ENCODE data around the gene VPS4A. TPM values are rescaled to one million over a fixed set of nuclear protein-coding genes. Genes with fewer than 3 reads are reported as not detected.

The VPS4A gene
- total and polyA plus RNA-seq, 10 of the 15 experiments (the other 5 are each of a cell fraction or from before 2014, with no cell fraction given) = 5.2 to 36.3 (median 21.4) TPM

DNA sequence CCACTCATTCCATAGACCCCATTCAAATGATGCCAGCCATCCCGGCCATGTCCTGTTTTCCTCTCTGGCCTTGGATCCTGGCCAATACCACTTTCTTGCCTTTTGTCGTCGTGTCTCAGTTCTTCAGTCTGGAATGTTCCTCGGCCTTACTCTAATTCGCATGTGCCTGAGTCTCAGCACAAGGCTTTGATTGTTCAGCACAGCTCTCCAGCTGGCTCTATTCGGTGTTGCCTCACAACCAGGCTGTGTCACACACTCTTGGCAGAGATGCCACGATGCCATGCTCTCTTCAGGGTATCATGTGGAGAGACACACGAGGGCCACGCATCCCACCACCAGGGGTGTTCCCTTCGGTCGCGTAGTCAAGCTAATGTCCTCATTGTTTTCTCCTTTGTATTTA is 1.8 kb upstream of the VPS4A start:
- H4K20me1 ChIP-seq (ENCODE audit: control insufficient read depth, insufficient read depth) = no peaks in the 10 kb centered on the region
- ChIA-PET POLR2A (no interaction called here), RAD21 (ENCODE audit: unreplicated experiment) (no interaction called here), SMC1A (ENCODE audit: uncharacterized antibody, unreplicated experiment) (no interaction called here), CTCF (no interaction called here)
- H3K27me3 ChIP-seq (replicated peaks in 1 of 2; ENCODE audit: control insufficient read depth in 2 of 2, insufficient read depth in 2 of 2, low read length in 1 of 2) = no peaks in the 10 kb centered on the region
- no peak overlapping the region for H3K4me2 ChIP-seq (ENCODE audit: control insufficient read depth, insufficient read depth)
- H3K79me2 ChIP-seq (ENCODE audit: control insufficient read depth, insufficient read depth, low read length) = peaks cover 22% of the 10 kb centered on the region
- DNase-seq (ENCODE audit: low read depth, low spot score) (no peak), FAIRE-seq (no peak), ATAC-seq (no peak)
- H3K9me3 ChIP-seq (replicated peaks; ENCODE audit: control insufficient read depth, insufficient read depth, low read length) = no peaks in the 10 kb centered on the region
- H3K9ac ChIP-seq (ENCODE audit: control insufficient read depth, insufficient read depth, low read length) = no peak overlapping the region
- H3K4me3 ChIP-seq = no peak overlapping the region
- TF ChIP-seq GABPA (IDR thresholded peaks at IDR 0.05; ENCODE audit: low read depth) (no peak), ZNF274 (IDR thresholded peaks at IDR 0.05; ENCODE audit: insufficient read depth, insufficient read length) (no peak), HDAC6 (IDR thresholded peaks at IDR 0.05; ENCODE audit: unreplicated experiment) (no peak), BCL11A (IDR thresholded peaks at IDR 0.05; ENCODE audit: low read depth, low read length) (no peak), BCL3 (IDR thresholded peaks at IDR 0.05; ENCODE audit: borderline replicate concordance, insufficient read depth, low read depth, low read length, poor library complexity, severe bottlenecking) (no peak), JUND (IDR thresholded peaks at IDR 0.05; ENCODE audit: low read depth, low read length) (no peak), ZBED1 (IDR thresholded peaks at IDR 0.05; ENCODE audit: borderline replicate concordance) (no peak), CTCF (IDR thresholded peaks at IDR 0.05 in 2 of 3, conservative IDR thresholded peaks at IDR 0.05 in 1 of 3; ENCODE audit: control insufficient read depth in 2 of 3, extremely low read depth in 1 of 3, insufficient read depth in 1 of 3, low read depth in 3 of 3, low read length in 3 of 3) (no peak)
- TF ChIP-seq, protein P1, sequence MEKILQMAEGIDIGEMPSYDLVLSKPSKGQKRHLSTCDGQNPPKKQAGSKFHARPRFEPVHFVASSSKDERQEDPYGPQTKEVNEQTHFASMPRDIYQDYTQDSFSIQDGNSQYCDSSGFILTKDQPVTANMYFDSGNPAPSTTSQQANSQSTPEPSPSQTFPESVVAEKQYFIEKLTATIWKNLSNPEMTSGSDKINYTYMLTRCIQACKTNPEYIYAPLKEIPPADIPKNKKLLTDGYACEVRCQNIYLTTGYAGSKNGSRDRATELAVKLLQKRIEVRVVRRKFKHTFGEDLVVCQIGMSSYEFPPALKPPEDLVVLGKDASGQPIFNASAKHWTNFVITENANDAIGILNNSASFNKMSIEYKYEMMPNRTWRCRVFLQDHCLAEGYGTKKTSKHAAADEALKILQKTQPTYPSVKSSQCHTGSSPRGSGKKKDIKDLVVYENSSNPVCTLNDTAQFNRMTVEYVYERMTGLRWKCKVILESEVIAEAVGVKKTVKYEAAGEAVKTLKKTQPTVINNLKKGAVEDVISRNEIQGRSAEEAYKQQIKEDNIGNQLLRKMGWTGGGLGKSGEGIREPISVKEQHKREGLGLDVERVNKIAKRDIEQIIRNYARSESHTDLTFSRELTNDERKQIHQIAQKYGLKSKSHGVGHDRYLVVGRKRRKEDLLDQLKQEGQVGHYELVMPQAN (conservative IDR thresholded peaks at IDR 0.05) = no peak
- TF ChIP-seq, protein P2, sequence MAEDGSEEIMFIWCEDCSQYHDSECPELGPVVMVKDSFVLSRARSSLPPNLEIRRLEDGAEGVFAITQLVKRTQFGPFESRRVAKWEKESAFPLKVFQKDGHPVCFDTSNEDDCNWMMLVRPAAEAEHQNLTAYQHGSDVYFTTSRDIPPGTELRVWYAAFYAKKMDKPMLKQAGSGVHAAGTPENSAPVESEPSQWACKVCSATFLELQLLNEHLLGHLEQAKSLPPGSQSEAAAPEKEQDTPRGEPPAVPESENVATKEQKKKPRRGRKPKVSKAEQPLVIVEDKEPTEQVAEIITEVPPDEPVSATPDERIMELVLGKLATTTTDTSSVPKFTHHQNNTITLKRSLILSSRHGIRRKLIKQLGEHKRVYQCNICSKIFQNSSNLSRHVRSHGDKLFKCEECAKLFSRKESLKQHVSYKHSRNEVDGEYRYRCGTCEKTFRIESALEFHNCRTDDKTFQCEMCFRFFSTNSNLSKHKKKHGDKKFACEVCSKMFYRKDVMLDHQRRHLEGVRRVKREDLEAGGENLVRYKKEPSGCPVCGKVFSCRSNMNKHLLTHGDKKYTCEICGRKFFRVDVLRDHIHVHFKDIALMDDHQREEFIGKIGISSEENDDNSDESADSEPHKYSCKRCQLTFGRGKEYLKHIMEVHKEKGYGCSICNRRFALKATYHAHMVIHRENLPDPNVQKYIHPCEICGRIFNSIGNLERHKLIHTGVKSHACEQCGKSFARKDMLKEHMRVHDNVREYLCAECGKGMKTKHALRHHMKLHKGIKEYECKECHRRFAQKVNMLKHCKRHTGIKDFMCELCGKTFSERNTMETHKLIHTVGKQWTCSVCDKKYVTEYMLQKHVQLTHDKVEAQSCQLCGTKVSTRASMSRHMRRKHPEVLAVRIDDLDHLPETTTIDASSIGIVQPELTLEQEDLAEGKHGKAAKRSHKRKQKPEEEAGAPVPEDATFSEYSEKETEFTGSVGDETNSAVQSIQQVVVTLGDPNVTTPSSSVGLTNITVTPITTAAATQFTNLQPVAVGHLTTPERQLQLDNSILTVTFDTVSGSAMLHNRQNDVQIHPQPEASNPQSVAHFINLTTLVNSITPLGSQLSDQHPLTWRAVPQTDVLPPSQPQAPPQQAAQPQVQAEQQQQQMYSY (CRISPR knock-in tag; IDR thresholded peaks at IDR 0.05) = no peak
- TF ChIP-seq, protein P3, sequence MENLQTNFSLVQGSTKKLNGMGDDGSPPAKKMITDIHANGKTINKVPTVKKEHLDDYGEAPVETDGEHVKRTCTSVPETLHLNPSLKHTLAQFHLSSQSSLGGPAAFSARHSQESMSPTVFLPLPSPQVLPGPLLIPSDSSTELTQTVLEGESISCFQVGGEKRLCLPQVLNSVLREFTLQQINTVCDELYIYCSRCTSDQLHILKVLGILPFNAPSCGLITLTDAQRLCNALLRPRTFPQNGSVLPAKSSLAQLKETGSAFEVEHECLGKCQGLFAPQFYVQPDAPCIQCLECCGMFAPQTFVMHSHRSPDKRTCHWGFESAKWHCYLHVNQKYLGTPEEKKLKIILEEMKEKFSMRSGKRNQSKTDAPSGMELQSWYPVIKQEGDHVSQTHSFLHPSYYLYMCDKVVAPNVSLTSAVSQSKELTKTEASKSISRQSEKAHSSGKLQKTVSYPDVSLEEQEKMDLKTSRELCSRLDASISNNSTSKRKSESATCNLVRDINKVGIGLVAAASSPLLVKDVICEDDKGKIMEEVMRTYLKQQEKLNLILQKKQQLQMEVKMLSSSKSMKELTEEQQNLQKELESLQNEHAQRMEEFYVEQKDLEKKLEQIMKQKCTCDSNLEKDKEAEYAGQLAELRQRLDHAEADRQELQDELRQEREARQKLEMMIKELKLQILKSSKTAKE (IDR thresholded peaks at IDR 0.05; ENCODE audit: low read depth, poor library complexity, severe bottlenecking) = no peak
- no peak overlapping the region for H2AFZ ChIP-seq (ENCODE audit: control insufficient read depth, low read depth, low read length)
- in situ Hi-C loops (cut with MboI) = no loop called here
- 95% methylated on average over 12 of the region's 12 CpGs for WGBS (ENCODE audit: insufficient coverage, insufficient replicate concordance, low lambda C conversion rate, missing lambda C conversion rate)
- no peaks in the 10 kb centered on the region for H3K36me3 ChIP-seq (ENCODE audit: control insufficient read depth in 2 of 2, insufficient read depth in 2 of 2, low read length in 1 of 2)
- H3K27ac ChIP-seq (ENCODE audit: control insufficient read depth, insufficient read depth) = no peak overlapping the region
- intact Hi-C loops (cut with micrococcal nuclease; ENCODE audit: unreplicated experiment) = no loop called here
- BruUV-seq (replicated peaks) = no TSS peak
- H3K4me1 ChIP-seq (ENCODE audit: control insufficient read depth, insufficient read depth, low read length) = no peaks in the 10 kb centered on the region

All from GM12878 (cell line).